Suprapubic skin (tissue), 4 donors: ENCODE measurements around the gene TF. TPM values are rescaled to one million over a fixed set of nuclear protein-coding genes. Genes with fewer than 3 reads are reported as not detected.

ENCODE experiments used
- DNase-seq, 2 donors: peaks; one replicate each; pipeline ENCODE4 v3.0.0-alpha.2; 2019; ENCODE audit warnings: low spot score in 2 of 2
- H3K27ac ChIP-seq: fragments of 200-600 bp; sonication (generic); one replicate; pipeline ENCODE4 v1.5.1; 2019
- H3K27me3 ChIP-seq: fragments of 200-600 bp; sonication (generic); one replicate; pipeline ENCODE4 v1.5.1; 2019
- H3K36me3 ChIP-seq: fragments of 200-600 bp; sonication (generic); one replicate; pipeline ENCODE4 v1.5.1; 2019
- H3K4me1 ChIP-seq: fragments of 200-600 bp; sonication (generic); one replicate; pipeline ENCODE4 v1.5.1; 2019
- H3K4me3 ChIP-seq: fragments of 200-600 bp; sonication (generic); one replicate; pipeline ENCODE4 v1.5.1; 2019; ENCODE audit warnings: mild to moderate bottlenecking
- H3K9me3 ChIP-seq: fragments of 200-600 bp; sonication (generic); one replicate; pipeline ENCODE4 v1.5.1; 2019
- CTCF ChIP-seq, 2 donors: fragments of 200-600 bp in 1 of 2; fragments of 450-650 bp in 1 of 2; sonication (generic) in 1 of 2; IDR thresholded peaks; one replicate each; pipeline ENCODE4 v1.5.1; 2016 to 2019; ENCODE audit warnings: antibody characterized with exemption in 2 of 2, mild to moderate bottlenecking in 1 of 2, moderate library complexity in 1 of 2
- EP300 ChIP-seq: sonication (generic); formaldehyde crosslinking; IDR thresholded peaks from one replicate; pipeline ENCODE4 v1.6.1; 2017; ENCODE audit warnings: antibody characterized with exemption
- POLR2A ChIP-seq, 2 donors: fragments of 450-650 bp; IDR thresholded peaks; one replicate each; pipeline ENCODE4 v1.6.1; 2017; ENCODE audit warnings: antibody characterized with exemption in 2 of 2, mild to moderate bottlenecking in 2 of 2, moderate library complexity in 2 of 2
- POLR2AphosphoS5 ChIP-seq, 3 donors: sonication (generic); formaldehyde crosslinking; IDR thresholded peaks; one replicate each; pipeline ENCODE4 v1.6.1; 2017; ENCODE audit warnings: antibody characterized with exemption in 3 of 3
- WGBS: methylation state at CpG from one replicate; pipeline ENCODE4 v1.1.5; 2018; 5-methylcytosine and 5-hydroxymethylcytosine counted together
- total RNA-seq, 4 donors: library from RNA; depleted of rRNA; stranded (reverse); fragments of >200 nt; gene quantifications; one replicate each; pipeline ENCODE4 v1.1.0, GENCODE V29; 2016

TF gene
- total RNA-seq, 4 donors from 2014 or later = 4.8 to 16.5 (median 8.7) TPM

GRCh38 chr3:133765256-133765655, 19.1 kb downstream of the TF start:
- no peaks in the 10 kb centered on the region for H3K9me3 ChIP-seq
- no peak overlapping the region for H3K27ac ChIP-seq
- TF ChIP-seq CTCF (IDR thresholded peaks at IDR 0.05) (no peak), POLR2AphosphoS5 (IDR thresholded peaks at IDR 0.05) (no peak), EP300 (no peak), POLR2A (IDR thresholded peaks at IDR 0.05) (no peak)
- DNase-seq = no peak
- H3K4me3 ChIP-seq = no peak overlapping the region
- H3K36me3 ChIP-seq = no peaks in the 10 kb centered on the region
- H3K4me1 ChIP-seq = peaks cover 13% of the 10 kb centered on the region
- no peaks in the 10 kb centered on the region for H3K27me3 ChIP-seq

- no peak for DNase-seq
- H3K27me3 ChIP-seq = no peaks in the 10 kb centered on the region
- H3K27ac ChIP-seq = no peak overlapping the region
- no peaks in the 10 kb centered on the region for H3K9me3 ChIP-seq
- no peaks in the 10 kb centered on the region for H3K36me3 ChIP-seq
- WGBS = 89% methylated on average over 1 of the region's 1 CpG
- no peak for TF ChIP-seq EP300
- TF ChIP-seq CTCF (IDR thresholded peaks at IDR 0.05) = no peak
- no peak for TF ChIP-seq POLR2AphosphoS5 (IDR thresholded peaks at IDR 0.05)
- no peak for TF ChIP-seq POLR2A (IDR thresholded peaks at IDR 0.05)
- no peak overlapping the region for H3K4me3 ChIP-seq
- peaks cover 13% of the 10 kb centered on the region for H3K4me1 ChIP-seq
These were observed 21.4 kb downstream of the TF start for GRCh38 chr3:133767607-133768006.

GRCh38 chr3:133769536-133769935, 23.3 kb downstream of the TF start:
- Histone ChIP-seq H3K4me3 (no peak overlapping the region), H3K36me3 (no peaks in the 10 kb centered on the region), H3K4me1 (peaks cover 6% of the 10 kb centered on the region), H3K27me3 (no peaks in the 10 kb centered on the region), H3K27ac (no peak overlapping the region), H3K9me3 (no peaks in the 10 kb centered on the region)
- no peak for DNase-seq
- 91% methylated on average over 3 of the region's 3 CpGs for WGBS
- TF ChIP-seq CTCF (IDR thresholded peaks at IDR 0.05) = no peak

- H3K27ac ChIP-seq = no peak overlapping the region
- H3K4me3 ChIP-seq = no peak overlapping the region
- no peaks in the 10 kb centered on the region for H3K27me3 ChIP-seq
- DNase-seq = no peak
- 91% methylated on average over 3 of the region's 3 CpGs for WGBS
- H3K4me1 ChIP-seq = no peaks in the 10 kb centered on the region
- TF ChIP-seq EP300 (no peak), POLR2AphosphoS5 (IDR thresholded peaks at IDR 0.05) (no peak), CTCF (IDR thresholded peaks at IDR 0.05) (no peak), POLR2A (IDR thresholded peaks at IDR 0.05) (no peak)
- no peaks in the 10 kb centered on the region for H3K9me3 ChIP-seq
- no peaks in the 10 kb centered on the region for H3K36me3 ChIP-seq
These were observed 27.5 kb downstream of the TF start for GRCh38 chr3:133773732-133774131.

GRCh38 chr3:133775309-133775708, 29.1 kb downstream of the TF start:
- H3K27ac ChIP-seq = no peak overlapping the region
- 97% methylated on average over 8 of the region's 9 CpGs for WGBS
- no peaks in the 10 kb centered on the region for H3K4me1 ChIP-seq
- DNase-seq = no peak
- no peak overlapping the region for H3K4me3 ChIP-seq
- TF ChIP-seq EP300 = no peak
- no peaks in the 10 kb centered on the region for H3K27me3 ChIP-seq
- H3K9me3 ChIP-seq = no peaks in the 10 kb centered on the region
- H3K36me3 ChIP-seq = no peaks in the 10 kb centered on the region

- no peak for TF ChIP-seq POLR2A (IDR thresholded peaks at IDR 0.05)
- 92% methylated on average over 5 of the region's 5 CpGs for WGBS
These were observed 29.6 kb downstream of the TF start for GRCh38 chr3:133775835-133776234.

More at GRCh38 chr3:133775835-133776234, 29.6 kb downstream of the TF start:
- Histone ChIP-seq H3K4me1 (no peaks in the 10 kb centered on the region), H3K36me3 (no peaks in the 10 kb centered on the region), H3K4me3 (no peak overlapping the region), H3K9me3 (no peaks in the 10 kb centered on the region), H3K27me3 (no peaks in the 10 kb centered on the region), H3K27ac (no peak overlapping the region)
- no peak for DNase-seq
